AG04449 (cell line): ENCODE measurements around the gene NKX2-8.

Experiments used
- CTCF ChIA-PET: fragments of 350-600 bp; formaldehyde crosslinking; extraction: SDS; loops from one replicate; lab custom pipeline; 2021; ENCODE audit warnings: antibody characterized with exemption; lab: Yijun Ruan, JAX
- POLR2A ChIA-PET: fragments of 400-600, 350-600 bp; formaldehyde crosslinking; extraction: SDS; loops from one replicate; lab custom pipeline; 2020; ENCODE audit warnings: antibody characterized with exemption, inconsistent platforms; lab: Yijun Ruan, JAX
- DNase-seq: peaks from one replicate; pipeline ENCODE4 v3.0.0-alpha.2; 2010; ENCODE audit warnings: low read depth, low spot score
- H3K4me3 ChIP-seq: 2 replicates; pipeline ENCODE4 v1.5.1; 2011; ENCODE audit warnings: low read depth, mild to moderate bottlenecking, control low read depth, low read length
- TF ChIP-seq, protein P1 (sequence below): IDR thresholded peaks from one replicate; pipeline ENCODE4 v1.5.1; 2011; ENCODE audit warnings: mild to moderate bottlenecking, moderate library complexity, low read length, control low read depth, inconsistent platforms; ENCODE audit not compliant: insufficient read depth; ENCODE audit errors: missing control alignments

Gene NKX2-8

DNA sequence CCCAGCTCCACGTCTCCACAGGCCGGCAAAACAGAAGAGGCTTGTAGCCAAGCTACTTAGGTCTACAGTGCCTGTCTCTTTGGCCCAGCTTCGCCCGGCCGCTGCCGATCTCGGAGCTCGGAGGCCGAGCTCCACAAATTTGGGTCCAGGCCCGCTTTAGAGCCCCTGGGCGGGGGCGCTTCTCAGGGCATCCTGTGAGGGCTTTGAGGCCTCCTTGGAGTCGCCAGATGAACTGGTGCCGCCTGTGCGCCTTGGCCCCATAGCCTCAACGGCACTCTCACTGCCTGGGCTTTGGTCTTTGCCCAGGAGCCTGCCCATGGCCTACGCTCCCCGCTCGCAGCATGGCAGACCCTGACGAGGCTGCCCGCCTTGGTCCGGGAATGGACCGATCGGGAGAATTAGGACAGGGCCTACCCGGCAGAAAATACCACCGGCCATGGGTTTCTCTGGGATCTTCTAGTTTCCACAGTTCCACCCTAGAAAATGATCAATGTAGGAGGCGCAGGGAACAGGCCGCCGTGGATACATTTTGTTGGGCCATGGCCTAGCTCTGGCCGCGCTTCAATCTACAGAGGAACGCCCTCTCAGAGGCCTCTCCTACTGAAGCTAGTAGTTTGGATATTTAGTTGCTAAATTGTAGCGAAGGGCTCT, 953 bp upstream of the NKX2-8 start:
- TF ChIP-seq, protein P1, sequence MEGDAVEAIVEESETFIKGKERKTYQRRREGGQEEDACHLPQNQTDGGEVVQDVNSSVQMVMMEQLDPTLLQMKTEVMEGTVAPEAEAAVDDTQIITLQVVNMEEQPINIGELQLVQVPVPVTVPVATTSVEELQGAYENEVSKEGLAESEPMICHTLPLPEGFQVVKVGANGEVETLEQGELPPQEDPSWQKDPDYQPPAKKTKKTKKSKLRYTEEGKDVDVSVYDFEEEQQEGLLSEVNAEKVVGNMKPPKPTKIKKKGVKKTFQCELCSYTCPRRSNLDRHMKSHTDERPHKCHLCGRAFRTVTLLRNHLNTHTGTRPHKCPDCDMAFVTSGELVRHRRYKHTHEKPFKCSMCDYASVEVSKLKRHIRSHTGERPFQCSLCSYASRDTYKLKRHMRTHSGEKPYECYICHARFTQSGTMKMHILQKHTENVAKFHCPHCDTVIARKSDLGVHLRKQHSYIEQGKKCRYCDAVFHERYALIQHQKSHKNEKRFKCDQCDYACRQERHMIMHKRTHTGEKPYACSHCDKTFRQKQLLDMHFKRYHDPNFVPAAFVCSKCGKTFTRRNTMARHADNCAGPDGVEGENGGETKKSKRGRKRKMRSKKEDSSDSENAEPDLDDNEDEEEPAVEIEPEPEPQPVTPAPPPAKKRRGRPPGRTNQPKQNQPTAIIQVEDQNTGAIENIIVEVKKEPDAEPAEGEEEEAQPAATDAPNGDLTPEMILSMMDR = no peak
- POLR2A ChIA-PET = no interaction called here
- CTCF ChIA-PET = interaction anchor here (1.1 to 1.2 kb wide), 2 partner anchors 28 to 30 kb away, joined by 3 read pairs; no protein-coding TSS in a partner anchor
- no peak for DNase-seq
- H3K4me3 ChIP-seq = no peak overlapping the region

DNA sequence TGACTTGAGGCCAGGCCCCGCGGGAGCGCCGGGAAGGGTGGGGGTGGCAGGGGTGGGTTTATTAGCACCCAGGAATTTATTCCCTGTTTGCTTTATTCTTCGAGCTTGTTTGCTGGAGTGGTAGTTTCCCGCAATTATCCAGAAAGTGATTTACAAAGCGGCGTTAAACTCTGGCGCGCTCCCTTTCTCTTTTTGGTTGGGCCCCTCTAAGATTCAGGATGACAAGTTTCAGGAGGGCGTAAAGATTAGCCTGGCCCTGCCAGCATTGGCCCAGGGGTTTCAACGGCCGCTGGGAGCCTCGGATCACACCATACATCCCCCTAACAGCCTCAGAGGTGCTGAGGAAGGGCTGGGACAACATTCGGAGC, 444 bp upstream of the NKX2-8 start:
- CTCF ChIA-PET = interaction anchor here (1.1 to 1.2 kb wide), 2 partner anchors 27 to 30 kb away, joined by 3 read pairs; no protein-coding TSS in a partner anchor
- H3K4me3 ChIP-seq = no peak overlapping the region
- POLR2A ChIA-PET = no interaction called here
- TF ChIP-seq, protein P1 = no peak
- DNase-seq = no peak

DNA sequence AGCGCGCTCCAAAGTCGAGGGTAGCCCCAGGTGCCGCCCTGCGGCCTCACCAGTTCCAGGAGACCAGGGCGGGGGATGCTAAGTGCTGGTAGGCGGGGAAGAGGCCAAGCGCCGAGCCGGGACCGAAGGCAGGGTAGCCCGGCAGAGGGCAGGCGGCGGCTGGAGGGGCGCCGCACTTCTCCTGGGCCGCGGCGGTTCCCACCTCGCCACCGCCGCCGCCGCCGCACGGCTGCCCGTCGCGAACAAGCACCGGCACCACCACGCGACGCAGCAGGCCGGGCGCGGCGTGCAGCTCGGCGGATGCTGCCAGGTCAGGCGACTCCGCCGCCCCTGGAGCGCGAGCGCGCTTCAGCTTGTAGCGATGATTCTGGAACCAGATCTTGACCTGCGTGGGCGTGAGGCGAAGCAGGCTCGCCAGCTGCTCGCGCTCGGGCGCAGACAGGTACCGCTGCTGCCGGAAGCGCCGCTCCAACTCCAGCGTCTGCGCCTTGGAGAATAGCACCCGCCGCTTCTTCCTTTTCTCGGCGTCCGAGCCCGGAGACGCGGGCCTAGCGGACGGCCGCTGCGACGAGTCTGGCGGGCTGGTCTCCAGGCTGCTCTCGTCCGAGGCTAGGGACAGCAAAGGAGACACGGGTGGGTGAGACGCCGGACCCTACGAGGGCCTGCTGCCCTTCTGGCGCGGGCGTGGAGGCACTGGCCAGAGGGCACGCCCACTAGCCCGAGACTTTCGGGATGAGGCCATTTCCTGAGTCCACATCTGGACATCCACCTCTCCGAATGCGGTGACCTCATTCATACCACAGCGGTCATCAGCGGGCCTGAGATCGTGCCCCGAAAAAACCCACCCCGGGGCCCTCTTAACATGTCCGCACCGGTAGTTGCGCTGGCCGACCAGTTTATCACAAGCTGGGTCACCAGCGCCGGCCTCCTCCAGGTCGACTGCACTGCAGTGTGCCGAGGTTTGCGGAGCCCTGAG, 1.3 kb downstream of the NKX2-8 start:
- no peak for DNase-seq
- H3K4me3 ChIP-seq = peak overlapping the region; percentile 46
- POLR2A ChIA-PET = no interaction called here

DNA sequence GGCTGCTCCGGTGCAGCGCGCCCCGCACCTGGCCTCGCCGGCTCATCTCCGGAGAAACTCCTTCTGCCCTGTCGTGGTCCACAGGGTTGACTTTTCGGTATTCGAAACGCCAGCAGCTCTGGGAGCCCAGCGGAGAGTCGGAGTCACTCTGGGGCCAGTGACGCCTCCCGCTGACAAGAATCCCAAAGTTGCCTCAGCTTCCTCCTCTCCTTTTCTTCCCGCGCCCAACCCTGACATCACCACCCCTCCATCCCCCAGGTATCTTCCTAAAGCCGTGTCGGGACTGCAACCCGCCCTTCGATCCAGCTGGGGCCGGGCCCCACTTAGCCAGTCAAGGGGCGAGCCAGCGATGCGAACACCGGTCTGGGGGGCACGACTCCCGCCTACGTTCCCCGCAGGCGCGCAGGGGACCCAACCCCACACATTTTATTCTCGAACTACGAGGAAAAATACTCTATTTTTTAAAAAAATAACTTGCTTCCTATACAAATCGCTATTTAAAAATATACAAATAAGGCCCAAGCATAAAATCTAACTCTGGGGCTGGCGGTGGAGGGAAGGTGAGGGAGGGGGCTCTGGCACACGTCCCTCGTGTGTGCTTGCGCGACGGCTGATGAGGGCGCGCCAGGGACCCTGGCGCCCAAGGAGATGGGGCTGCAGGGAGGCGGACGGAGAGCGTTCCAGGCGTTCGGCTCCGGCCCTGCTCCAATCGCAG, 2.1 kb downstream of the NKX2-8 start:
- no peak for DNase-seq
- no peak overlapping the region for H3K4me3 ChIP-seq
- POLR2A ChIA-PET = no interaction called here
- CTCF ChIA-PET = no interaction called here
- TF ChIP-seq, protein P1 = no peak

More for the DNA sequence above, 1.3 kb downstream of the NKX2-8 start:
- TF ChIP-seq, protein P1 = no peak
- CTCF ChIA-PET = no interaction called here

DNA sequence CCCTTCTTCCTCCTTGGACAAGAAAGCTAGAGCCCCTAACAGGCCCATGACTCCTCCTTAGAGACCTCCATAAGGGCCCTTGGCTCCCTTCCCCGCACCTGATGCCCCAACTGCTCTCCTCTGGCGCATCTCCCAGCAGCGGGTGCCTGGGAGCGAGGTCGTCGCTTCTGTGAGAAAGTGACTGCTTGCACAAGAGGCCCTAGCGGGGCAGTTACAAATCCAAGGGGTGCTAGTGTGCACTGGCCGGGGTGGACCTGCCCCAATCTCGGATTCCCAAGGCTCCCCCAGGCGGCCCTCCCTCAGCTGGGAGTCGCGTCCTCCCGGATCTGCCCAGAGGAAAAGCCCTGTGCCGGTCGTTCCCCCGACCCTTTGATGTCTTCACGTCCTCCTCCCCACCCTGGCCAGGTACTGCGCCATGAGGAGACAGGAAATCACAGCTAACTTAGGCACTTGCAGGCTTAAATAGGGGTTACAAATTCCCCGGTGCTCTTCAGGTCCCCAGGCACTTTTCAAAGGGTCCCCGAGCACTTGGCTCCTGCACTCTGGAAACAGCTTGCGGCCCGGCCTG, 2.8 kb downstream of the NKX2-8 start:
- CTCF ChIA-PET = no interaction called here
- H3K4me3 ChIP-seq = no peak overlapping the region
- POLR2A ChIA-PET = no interaction called here
- TF ChIP-seq, protein P1 = no peak
- no peak for DNase-seq
